HuH-7 (cell line): Measurements from ENCODE around the gene SLC16A2.
A peak's percentile ranks its signal among the peaks of the same experiment; 100 is the strongest.

Experiments used
- DNase-seq: peaks from one replicate; pipeline ENCODE4 v3.0.0; 2011; ENCODE audit warnings: low spot score

The SLC16A2 gene

GRCh38 chrX:74536832-74537371 lies 115.6 kb downstream of the SLC16A2 start:
- no peak for DNase-seq

GRCh38 chrX:74540635-74541249 lies 119.4 kb downstream of the SLC16A2 start:
- no peak for DNase-seq

GRCh38 chrX:74545880-74546523 lies 124.7 kb downstream of the SLC16A2 start:
- DNase-seq = no peak

- DNase-seq = no peak
These were observed 125.7 kb downstream of the SLC16A2 start for GRCh38 chrX:74546984-74547383.

GRCh38 chrX:74550295-74550802 lies 129.1 kb downstream of the SLC16A2 start:
- DNase-seq = peak; percentile 59

- no peak for DNase-seq
These were observed 130.6 kb downstream of the SLC16A2 start for GRCh38 chrX:74551934-74552333.

- no peak for DNase-seq
These were observed 136.1 kb downstream of the SLC16A2 start for GRCh38 chrX:74557378-74557777.

- DNase-seq = no peak
These were observed 156.8 kb downstream of the SLC16A2 start for GRCh38 chrX:74578137-74578536.

- no peak for DNase-seq
These were observed 158.4 kb downstream of the SLC16A2 start for GRCh38 chrX:74579597-74580198.
